Measurements from ENCODE around the gene PSME3. TPM values are rescaled to one million over a fixed set of nuclear protein-coding genes. Genes with fewer than 3 reads are reported as not detected.

PSME3 gene
- total and polyA plus RNA-seq, 2 of the 13 experiments (the other 11 are each of a cell fraction or from before 2014, with no cell fraction given) = 66.3 to 135 TPM

DNA sequence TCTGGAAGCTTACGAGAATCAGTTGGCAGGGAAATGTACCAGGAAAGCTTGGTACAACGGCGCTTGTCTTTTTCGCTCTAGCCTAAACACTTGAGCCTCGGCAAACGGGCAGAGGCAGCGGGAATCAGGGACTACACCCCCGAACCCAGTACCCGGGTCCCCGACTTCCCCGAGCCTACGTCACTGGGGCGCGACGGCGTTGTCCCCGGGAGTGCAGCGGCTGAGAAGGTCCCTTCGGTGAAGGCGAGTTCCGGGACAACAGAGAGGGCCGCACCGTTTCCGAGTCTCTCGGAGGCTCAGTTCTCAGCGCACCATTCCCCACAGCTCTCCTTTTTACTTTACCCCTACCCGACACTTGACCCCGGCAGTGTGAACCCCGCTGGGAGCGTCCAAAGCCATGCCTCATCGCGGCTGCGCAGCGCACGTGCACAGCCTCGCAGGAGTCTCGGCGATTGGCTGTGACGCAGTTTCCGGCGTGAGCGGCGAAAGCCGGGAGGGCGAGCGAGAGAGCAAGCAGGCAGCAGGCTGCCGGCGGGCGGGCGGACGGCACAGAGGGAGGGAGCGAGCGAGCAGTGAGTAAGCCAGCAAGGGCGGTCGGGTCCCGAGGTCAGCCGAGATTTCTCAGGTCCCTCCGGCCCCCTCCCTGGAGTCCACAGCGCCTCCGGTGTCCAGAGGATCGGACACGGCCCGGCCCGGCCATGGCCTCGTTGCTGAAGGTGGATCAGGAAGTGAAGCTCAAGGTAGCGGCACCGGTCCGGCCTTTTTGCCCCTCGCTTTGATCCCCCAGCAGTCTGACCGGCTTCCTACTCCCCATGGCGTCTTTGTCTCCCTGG, at the start of gene PSME3 (continued):
- TF ChIP-seq IRF2 (CRISPR knock-in tag; IDR thresholded peaks at IDR 0.05) (peak; percentile 94), MAFF (IDR thresholded peaks at IDR 0.05; ENCODE audit: low read depth, low read length) (peak; percentile 7; the same call in 1 of the 2 replicates), ZNF263 (CRISPR knock-in tag; IDR thresholded peaks at IDR 0.05) (peak; percentile 66), NCOA5 (CRISPR knock-in tag; IDR thresholded peaks at IDR 0.05) (no peak), ZNF788 (CRISPR knock-in tag; IDR thresholded peaks at IDR 0.05; ENCODE audit: borderline replicate concordance) (no peak; the same call in 1 of the 2 replicates), ZNF333 (CRISPR knock-in tag; IDR thresholded peaks at IDR 0.05; ENCODE audit: borderline replicate concordance) (peak; percentile 99), ETV5 (CRISPR knock-in tag; IDR thresholded peaks at IDR 0.05; ENCODE audit: borderline replicate concordance) (peak; percentile 80), TGIF2 (CRISPR knock-in tag; IDR thresholded peaks at IDR 0.05) (peak; percentile 83), FOXA1 (IDR thresholded peaks at IDR 0.05) (no peak), FOXA1 (CRISPR knock-in tag; IDR thresholded peaks at IDR 0.05) (peak; percentile 69), ZNF543 (CRISPR knock-in tag; IDR thresholded peaks at IDR 0.05) (peak; percentile 95; the same call in 1 of the 2 replicates), DMAP1 (CRISPR knock-in tag; IDR thresholded peaks at IDR 0.05) (peak; percentile 100)
- TF ChIP-seq, protein P1, sequence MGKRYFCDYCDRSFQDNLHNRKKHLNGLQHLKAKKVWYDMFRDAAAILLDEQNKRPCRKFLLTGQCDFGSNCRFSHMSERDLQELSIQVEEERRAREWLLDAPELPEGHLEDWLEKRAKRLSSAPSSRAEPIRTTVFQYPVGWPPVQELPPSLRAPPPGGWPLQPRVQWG (CRISPR knock-in tag; IDR thresholded peaks at IDR 0.05; ENCODE audit: borderline replicate concordance, low read depth) = no peak
- TF ChIP-seq, protein P2, sequence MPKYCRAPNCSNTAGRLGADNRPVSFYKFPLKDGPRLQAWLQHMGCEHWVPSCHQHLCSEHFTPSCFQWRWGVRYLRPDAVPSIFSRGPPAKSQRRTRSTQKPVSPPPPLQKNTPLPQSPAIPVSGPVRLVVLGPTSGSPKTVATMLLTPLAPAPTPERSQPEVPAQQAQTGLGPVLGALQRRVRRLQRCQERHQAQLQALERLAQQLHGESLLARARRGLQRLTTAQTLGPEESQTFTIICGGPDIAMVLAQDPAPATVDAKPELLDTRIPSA (CRISPR knock-in tag; IDR thresholded peaks at IDR 0.05; ENCODE audit: borderline replicate concordance) = peak; percentile 73; the same call in 1 of the 2 replicates
- TF ChIP-seq, protein P3, sequence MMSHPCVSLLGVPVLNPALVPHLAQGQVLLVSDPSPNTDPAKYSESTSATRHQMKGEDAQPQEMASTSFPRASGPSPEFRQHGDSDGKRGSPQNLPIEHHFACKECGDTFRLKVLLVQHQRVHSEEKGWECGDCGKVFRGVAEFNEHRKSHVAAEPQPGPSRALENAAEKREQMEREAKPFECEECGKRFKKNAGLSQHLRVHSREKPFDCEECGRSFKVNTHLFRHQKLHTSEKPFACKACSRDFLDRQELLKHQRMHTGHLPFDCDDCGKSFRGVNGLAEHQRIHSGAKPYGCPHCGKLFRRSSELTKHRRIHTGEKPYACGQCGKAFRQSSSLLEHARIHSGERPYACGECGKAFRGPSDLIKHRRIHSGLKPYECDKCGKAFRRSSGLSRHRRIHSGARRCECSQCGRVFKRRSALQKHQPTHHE (CRISPR knock-in tag; IDR thresholded peaks at IDR 0.05; ENCODE audit: borderline replicate concordance) = peak; percentile 84
- TF ChIP-seq, protein P4, sequence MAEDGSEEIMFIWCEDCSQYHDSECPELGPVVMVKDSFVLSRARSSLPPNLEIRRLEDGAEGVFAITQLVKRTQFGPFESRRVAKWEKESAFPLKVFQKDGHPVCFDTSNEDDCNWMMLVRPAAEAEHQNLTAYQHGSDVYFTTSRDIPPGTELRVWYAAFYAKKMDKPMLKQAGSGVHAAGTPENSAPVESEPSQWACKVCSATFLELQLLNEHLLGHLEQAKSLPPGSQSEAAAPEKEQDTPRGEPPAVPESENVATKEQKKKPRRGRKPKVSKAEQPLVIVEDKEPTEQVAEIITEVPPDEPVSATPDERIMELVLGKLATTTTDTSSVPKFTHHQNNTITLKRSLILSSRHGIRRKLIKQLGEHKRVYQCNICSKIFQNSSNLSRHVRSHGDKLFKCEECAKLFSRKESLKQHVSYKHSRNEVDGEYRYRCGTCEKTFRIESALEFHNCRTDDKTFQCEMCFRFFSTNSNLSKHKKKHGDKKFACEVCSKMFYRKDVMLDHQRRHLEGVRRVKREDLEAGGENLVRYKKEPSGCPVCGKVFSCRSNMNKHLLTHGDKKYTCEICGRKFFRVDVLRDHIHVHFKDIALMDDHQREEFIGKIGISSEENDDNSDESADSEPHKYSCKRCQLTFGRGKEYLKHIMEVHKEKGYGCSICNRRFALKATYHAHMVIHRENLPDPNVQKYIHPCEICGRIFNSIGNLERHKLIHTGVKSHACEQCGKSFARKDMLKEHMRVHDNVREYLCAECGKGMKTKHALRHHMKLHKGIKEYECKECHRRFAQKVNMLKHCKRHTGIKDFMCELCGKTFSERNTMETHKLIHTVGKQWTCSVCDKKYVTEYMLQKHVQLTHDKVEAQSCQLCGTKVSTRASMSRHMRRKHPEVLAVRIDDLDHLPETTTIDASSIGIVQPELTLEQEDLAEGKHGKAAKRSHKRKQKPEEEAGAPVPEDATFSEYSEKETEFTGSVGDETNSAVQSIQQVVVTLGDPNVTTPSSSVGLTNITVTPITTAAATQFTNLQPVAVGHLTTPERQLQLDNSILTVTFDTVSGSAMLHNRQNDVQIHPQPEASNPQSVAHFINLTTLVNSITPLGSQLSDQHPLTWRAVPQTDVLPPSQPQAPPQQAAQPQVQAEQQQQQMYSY (CRISPR knock-in tag; IDR thresholded peaks at IDR 0.05) = peak; percentile 31; the same call in 1 of the 2 replicates
- TF ChIP-seq, protein P5, sequence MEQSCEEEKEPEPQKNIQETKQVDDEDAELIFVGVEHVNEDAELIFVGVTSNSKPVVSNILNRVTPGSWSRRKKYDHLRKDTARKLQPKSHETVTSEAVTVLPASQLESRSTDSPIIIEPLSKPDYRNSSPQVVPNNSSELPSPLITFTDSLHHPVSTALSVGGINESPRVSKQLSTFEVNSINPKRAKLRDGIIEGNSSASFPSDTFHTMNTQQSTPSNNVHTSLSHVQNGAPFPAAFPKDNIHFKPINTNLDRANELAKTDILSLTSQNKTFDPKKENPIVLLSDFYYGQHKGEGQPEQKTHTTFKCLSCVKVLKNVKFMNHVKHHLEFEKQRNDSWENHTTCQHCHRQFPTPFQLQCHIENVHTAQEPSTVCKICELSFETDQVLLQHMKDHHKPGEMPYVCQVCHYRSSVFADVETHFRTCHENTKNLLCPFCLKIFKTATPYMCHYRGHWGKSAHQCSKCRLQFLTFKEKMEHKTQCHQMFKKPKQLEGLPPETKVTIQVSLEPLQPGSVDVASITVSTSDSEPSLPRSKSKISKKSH (CRISPR knock-in tag; IDR thresholded peaks at IDR 0.05; ENCODE audit: borderline replicate concordance) = no peak; the same call in 1 of the 2 replicates
- TF ChIP-seq, protein P6, sequence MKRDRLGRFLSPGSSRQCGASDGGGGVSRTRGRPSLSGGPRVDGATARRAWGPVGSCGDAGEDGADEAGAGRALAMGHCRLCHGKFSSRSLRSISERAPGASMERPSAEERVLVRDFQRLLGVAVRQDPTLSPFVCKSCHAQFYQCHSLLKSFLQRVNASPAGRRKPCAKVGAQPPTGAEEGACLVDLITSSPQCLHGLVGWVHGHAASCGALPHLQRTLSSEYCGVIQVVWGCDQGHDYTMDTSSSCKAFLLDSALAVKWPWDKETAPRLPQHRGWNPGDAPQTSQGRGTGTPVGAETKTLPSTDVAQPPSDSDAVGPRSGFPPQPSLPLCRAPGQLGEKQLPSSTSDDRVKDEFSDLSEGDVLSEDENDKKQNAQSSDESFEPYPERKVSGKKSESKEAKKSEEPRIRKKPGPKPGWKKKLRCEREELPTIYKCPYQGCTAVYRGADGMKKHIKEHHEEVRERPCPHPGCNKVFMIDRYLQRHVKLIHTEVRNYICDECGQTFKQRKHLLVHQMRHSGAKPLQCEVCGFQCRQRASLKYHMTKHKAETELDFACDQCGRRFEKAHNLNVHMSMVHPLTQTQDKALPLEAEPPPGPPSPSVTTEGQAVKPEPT (CRISPR knock-in tag; IDR thresholded peaks at IDR 0.05; ENCODE audit: low read depth) = peak; percentile 72; the same call in 1 of the 2 replicates

Data from HepG2 (cell line).